Inflammatory macrophage treated with lipopolysaccharide for 4 hours (primary cell): Measurements from ENCODE around the gene ALG8.
"Not testable (repeated sequence)": the region's sequence is repeated elsewhere in the genome, so short reads cannot be mapped to it uniquely, and the experiment has no call there.

Source experiments
- DNase-seq: peaks from one replicate; pipeline ENCODE4 v3.0.0-alpha.2; 2020

Gene ALG8

DNA sequence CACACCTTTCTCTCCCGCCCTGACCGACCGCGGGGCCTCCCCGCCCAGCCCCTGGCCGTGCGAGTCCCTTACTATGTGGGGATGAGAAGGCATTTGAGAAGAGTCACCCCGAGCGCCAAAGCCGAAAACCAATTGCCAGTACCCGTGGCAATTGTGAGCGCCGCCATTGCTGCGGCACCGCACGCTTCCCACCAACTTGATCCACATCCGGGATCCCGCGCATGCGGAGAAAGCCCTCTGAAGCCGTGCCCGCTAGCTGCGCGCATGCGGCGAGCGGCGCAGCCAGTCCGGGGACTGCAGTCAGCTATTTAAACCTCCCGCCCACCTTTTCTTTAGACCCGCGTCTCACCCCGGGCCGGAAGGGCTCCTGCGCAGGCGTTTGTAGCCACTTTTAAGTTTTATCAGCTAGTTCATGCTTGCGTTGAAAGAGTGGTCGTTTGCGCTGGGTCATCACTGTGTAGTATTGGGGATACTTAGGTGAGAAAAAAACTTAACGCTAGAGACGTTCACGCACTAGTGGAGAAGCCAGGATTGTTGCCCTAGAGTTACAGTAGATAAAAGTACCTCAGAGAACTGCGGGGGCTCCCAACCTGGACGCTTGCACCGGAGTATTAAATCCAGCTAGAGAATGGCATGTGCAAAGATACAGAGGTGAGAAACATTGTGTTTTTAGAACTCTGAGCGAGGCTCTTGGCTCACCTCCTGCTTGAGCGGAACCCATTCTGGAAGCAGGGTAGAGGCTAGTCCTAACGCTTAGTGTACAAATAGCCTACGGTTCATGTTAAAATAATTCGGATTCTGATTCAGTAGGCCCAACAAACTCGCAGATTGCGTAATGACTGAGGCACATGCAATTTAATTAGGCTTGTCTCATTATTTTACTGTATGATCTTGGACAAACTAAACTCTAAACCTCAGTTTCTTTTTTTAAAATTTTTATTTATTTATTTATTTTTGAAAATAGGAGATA, at the start of gene ALG8:
Gene ALG8 (minus strand): TSS at position 205 of the 970 bp plus-strand sequence. CDS start 38 bp downstream, at position 167.
- peak; percentile 99 for DNase-seq

DNA sequence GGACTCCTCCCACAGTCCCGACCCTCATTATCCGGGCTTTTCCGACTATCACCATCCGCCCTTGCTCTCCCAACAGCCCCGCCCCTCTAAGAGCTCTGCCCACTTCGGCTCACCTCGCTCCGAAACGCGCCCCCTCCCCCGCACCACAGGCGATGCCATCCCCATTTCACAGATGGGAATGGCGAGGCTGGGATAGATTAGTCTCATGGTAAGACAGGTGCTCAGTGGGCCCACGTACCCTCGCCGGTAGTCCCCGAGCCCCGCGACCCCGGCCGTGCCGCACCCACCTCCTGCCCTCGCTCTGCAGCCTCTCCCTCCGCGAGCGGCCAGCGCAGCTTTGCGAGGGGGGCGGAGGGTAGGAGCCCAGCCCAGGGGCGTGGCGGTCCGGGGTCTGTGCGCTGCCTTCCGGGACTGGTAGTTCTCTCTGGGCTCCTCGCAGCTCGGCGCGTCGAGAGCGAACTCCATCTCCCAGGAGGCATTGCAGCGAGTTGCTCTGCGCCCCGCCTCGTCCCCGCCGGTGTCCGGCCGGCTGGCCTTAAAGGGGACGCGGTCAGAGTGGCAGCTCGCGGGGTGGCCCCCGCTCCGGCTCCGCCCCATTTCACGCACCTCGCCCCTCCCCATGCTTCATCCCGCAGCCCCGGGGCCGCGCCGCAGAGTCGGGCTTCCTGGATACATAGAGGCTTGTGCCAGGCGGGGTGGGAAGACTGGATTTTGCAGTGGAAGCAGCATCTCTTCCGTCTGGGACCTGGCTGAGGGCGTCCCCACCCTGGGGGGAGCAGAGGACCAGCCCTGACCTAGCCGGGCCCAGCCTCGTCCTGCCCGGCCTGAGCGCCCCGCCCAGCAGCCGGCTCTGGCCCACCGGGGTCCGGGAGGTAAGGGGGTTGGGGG, 49.1 kb upstream of the ALG8 start, which contains the start of the genes KCTD21 and USP35:
Gene KCTD21 (minus strand): TSS at position 341 of the 888 bp plus-strand sequence. CDS start 14,072 bp downstream, outside the sequence.
Gene USP35 (plus strand): TSS at position 634 of the 888 bp plus-strand sequence. CDS start 7,327 bp downstream, outside the sequence.
- peak; percentile 98 for DNase-seq

DNA sequence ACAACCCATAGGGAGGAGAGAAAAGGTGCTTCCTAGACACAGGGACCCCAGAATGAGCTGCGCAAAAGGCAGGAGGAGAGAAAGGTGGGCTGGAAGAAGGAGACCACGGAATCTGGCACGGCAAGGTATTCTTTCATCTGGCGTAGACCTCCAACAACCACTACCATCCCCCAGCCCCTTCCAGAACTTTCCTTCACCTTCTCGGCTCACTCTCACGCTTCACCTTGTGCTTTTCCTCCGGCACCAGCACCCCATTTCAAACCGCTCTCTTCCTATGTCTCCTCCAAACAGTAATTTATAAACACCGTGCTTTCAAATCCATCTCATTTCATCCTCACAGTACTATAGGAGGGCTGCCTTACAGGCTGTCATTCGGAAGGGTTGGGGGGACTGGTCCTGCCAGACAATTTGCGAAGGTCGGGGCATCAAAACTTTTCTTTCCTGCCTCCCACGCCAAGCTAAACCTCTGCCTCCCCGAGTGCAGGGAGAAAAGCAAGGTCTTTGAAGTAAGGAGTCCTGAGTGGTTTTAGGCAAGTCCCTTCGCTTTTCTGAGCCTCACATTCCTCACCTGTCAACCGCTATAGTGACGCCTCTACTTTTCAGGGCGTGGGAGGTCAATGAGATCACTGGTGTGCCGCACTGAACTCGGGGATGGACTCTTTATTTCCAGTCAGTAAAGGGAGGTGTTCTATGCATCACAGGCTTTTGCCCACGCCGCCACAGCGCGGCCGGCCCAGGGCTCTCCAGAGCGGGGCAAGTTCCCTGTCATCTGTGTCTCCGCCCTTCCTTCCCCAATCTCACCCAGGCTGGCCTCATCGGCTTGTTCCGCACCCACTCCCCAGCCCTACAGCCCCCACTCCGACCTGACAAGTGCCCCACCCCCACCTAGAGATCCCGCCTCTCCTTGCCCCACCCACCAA, 48.2 kb upstream of the ALG8 start:
- DNase-seq = peak; percentile 89

DNA sequence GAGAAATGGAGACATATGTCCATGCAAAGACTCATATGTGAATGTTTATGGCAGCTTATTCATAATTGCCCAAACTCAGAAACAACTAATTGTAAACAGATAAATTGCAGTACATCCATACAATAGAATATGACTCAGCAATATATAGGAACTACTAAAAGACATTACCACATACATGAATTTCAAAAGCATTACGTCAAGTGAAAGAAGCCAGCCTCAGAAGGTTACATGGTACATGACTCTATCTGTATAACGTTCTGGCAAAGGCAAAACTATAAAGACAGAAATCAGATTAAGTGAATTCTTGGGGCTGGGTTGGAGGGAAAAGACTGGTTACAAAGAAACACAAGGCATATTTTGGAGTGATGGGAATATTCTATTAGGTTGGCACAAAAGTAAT, 41.8 kb upstream of the ALG8 start:
- peak; percentile 91 for DNase-seq

DNA sequence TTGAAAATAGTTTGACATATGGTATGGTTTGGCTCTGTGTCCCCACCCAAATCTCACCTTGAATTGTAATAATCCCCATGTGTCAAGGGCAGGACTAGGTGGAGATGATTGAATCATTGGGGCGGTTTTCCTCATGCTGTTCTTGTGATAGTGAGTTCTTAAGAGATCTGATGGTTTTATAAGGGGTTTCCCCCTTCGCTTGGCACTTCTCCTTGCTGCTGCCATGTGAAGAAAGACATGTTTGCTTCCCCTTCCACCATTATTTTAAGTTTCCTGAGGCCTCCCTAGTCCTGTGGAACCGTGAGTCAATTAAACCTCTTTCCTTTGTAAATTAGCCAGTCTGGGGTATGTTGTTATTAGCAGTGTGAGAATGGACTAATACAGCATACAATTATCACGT, 41.3 kb upstream of the ALG8 start:
- DNase-seq = peak; percentile 74

DNA sequence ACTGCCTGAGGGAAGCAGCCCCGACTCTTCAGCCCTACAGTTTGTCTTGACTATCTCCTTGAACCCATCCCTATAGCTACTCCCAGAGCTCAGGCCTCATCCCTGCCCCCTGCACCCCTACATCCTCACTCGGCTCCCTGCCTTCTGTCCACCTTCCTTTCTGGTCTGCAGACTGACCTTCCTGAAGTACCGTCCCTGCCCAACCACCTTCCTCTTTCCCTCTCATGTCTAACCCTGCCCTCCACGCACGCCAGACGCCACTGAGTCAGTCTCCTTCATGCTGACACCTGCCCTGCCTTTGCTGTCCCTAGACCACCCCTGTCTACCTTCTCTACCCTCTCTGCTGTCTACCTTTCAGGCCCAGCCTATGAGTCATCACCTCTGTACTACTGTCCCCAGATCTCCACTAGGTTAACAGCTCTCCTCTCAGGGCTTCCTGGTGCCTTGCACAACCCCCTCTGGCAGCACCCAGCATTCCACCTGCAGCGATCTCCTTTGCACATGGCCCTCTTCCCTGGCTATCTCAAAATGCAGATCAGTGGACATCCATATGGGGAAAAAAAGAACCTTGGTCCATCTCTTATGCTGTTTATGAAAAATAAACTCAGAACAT, 40.1 kb upstream of the ALG8 start:
- no peak for DNase-seq

DNA sequence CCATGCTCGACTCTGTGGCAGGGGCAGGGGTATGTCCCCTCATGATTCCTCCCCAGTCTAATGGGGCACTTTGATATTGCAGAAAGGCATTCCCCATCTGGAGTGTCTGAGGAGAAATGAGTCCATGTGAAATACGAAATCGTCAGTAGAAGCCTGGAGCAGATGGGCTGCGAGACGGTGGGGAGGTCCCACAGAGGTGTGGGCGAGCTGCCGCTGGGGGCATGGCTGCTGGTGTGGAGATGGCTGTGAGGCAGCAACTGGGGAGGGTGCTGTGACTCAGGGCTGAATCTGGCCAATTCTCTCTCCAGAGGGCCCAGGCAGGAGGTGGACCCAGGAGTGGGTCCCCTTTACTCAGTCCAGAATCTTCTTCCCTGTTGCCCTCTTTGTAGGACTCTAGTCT, 37.8 kb upstream of the ALG8 start:
- no peak for DNase-seq

DNA sequence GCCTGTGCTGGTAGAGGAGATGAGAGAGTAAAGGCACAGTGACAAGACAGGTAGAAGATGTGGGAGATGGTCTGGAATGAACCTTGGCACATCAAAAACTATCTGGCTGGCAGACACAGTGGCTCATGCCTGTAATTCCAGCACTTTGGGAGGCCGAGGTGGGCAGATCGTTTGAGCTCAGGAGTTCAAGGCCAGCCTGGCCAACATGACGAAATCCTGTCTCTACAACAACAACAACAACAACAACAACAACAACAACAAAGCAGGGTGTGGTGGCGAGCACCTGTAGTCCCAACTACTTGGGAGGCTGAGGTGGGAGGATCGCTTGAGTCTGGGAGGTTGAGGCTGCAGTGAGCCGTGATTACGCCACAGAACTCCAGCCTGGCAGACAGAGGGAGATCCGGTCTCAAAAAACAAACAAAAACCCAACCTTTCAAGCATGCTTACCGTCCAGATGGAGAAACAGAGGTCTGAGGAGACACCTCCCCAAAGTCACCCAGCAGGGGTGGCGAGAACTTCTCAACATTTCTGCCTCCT, 37.2 kb upstream of the ALG8 start:
- no peak for DNase-seq

DNA sequence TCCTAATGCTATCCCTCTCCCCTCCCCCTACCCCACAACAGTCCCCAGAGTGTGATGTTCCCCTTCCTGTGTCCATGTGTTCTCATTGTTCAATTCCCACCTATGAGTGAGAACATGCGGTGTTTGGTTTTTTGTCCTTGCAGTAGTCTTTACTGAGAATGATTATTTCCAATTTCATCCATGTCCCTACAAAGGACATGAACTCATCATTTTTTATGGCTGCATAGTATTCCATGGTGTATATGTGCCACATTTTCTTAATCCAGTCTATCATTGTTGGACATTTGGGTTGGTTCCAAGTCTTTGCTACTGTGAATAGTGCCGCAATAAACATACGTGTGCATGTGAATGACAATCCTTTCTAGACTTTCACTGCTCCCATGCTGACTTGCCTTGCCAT, 36.4 kb upstream of the ALG8 start:
- DNase-seq = not testable (repeated sequence)

DNA sequence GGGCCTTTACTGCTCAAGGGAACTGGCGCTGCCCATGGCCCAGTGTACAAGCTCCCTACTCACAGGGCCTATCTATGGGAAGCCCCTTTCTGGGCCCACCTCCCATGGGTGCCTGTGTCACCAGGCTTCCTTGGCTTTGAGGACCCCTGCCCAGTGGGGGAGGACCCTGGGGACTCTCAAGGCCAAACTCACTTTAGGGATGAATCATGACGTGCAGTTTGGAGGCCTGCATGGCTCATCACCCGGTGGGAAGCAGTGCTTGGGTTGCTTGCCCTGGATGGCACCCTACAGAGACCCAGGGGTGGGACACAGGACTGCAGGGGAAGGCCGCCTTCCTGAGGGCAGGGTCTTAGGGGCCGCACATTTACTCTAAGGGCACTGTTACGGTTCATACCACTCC, 32.5 kb upstream of the ALG8 start:
- DNase-seq = no peak

DNA sequence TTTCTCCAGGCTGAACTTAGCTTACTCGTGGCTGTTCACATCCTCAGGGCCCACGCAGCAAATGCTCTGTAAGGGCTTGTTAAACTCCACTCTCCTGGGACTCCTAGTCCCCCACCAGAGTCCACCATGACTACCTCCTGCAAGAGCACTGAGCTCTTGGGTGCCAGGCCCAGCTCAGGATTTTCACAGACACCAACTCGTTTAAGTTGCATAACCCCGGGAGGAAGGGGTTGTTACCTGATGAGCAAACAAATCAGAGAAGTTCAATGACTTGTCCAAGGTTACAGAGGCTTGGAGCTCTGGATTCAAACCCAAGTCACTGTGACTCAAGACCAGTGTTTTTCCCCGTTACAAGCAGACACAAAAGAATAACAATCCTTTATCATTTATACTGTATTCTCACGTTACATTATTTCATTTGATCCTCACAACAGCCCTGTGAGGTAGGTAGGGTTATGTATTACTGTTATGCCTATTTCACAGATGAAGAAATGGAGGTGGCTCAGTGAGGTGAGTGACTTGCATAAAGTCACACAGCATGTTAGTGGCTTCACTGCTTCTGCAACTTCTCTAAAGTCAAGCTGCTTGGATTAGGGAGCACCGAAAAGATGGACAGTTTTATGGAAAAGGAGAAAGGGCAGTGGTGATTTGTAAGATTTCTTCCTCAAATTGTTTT, 31.6 kb upstream of the ALG8 start:
- DNase-seq = no peak

DNA sequence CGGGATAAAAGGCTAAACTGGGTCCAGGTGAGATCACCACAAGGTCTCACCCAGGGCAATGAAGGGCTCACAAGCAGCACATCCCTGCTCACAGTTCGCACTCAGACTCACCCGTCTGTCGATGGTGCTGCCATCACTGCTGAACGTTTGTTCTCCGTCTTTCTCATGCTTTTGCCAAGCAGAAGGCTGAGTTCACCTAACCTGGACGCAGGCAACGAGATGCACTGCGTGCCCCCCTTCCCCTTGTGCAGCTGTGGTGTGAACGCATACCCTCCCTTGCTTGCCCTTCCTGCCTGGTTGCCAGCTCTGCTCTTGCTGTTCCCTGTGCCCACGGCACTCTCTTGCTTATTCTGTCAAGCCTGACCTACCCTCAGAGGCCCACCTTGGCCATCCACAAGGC, 31.0 kb upstream of the ALG8 start:
- no peak for DNase-seq

DNA sequence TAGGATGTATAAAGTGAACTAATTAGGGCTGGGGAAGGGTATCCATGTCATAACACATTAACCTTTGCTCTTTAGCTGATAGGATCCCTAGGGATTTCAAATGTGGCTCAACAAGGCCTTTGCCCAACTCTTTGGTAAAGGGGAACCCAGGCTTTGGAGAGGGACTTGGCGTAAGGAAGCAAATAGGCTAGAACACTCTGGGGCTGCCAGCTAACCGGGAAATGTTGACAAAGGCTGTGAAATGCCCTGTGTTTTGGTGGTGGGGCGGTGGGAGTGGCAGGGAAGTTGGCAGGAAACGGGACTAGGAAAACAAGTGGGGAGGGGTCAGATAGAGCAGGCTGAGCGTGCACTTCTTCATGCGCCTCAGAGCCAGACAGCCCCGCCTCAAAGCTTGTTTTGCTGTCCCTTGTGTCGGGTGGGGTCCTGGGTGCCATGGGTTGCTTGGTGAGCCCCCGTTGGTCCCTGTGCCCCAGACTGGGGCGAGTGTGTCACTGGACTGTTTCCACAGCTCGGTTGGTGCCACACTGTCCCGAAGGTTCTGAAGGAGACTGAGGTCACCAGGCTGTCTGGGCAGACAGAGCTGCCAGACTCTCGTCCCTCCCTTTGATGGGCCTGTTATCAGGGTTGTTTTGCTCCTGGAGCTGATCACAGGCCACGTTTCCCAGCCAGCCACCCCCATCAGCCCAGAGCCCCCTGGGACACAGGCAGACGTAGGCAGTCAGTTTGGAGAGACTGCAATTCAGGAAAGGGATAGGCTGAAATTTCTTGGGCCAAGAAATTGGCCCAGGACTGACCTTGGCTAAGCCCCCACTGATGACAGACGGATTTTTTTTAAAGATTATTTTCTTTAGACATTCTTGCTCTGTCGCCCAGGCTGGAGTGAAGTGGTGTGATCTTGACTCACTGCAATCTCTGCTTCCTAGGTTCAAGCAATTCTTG, 29.4 kb upstream of the ALG8 start:
- no peak for DNase-seq

DNA sequence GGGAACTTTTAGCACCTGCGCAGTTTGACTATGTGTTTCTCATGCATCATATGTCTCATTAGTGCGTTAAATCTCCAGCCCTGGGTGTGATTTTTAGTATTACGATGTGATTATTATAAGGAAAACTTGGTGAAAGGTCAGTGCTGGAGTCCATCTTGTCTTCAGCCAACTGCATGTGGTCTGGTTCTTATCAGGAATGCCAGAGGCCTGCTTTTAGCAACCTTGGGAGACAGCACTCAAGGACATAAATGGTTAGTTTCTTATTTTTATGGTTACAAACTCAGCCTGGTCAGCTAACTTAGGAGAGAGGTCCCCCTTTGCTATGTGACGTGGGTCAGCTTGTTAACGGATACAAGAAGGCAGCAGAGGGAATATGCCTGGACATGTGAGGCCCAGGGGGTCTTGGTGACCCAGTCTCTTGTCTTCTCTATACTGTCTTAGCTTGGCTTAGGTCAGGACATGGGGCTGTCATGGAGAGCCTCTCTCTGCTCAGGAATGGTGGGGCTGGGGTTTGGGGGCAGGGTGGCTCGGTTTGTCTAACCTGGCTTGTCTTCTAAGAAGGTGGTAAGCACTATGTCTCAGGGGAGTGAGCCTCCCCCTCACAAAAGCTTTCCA, 27.5 kb upstream of the ALG8 start:
- no peak for DNase-seq

DNA sequence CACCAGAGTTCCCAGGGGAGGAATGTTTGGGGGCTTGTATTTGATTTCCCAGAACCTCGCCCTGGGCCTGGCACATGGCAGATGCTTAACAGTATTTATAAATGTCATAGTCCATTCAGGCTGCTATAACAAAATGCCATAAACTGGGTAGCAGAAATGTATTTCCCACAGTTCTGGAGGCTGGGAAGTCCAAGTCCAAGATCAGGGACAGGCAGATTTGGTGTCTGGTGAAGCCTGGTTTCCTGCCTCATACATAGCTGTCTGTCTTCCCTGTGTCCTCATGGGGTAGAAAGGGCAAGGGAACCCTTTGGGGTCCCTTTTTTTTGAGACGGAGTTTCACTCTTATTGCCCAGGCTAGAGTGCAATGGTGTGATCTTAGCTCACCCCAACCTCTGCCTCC, 25.0 kb upstream of the ALG8 start:
- DNase-seq = no peak

DNA sequence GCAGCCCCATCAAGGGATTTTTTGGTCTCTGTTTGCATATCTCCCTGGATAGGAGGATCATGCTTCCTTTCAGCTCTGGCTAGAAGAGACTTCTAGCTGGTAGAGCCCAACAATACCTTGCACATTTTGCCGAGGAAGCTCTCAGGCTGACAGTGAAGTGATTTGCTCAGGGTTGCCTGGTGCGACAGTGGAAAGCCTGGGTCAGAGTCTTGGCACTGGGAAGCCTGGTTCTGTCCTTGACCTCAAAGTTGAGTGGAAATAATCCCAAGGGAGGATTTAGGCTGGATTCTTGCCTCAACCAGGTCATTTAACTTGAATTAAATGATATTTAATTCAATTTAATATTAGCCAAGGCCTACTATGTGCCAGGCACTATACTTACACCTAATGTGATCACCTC, 24.4 kb upstream of the ALG8 start:
- no peak for DNase-seq

DNA sequence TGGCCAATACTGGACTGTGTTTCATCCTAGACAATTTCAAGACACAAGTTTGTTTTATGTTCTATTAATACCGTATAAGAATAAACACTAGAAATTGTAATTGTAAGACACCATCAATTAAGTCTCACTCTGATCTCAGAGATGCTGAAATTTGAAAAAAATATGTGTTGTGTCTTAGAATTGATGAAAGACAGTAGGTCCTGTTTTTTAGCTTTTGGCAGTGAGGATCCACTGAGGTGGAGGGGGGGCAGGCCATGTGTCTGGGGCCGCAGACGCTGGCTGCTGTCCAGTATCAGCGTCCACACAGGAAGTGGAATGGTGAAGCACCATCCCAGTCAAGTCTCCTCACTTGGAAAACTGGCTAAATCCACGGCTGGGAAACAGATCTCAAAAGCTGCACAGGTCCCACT, 22.5 kb upstream of the ALG8 start:
- DNase-seq = no peak

DNA sequence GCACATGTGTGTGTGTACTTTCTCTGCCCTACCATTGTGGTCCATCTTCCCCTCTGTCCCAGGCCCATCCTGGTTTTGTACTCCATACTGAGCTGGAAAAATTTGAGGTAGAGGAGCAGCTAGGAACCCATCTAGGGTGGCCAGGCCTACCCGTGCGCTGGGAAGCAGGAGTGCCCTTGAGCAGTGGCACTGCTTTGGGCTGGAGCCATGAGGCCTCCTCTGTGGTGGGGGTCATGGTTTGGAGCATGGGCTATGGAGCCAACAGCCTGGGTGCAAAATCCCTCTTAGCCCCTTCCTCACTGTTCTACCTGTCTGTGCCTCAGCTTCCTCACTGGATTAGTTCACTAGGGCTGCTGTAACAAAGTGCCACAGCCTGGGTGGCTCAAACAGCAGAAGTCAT, 21.9 kb upstream of the ALG8 start:
- no peak for DNase-seq

DNA sequence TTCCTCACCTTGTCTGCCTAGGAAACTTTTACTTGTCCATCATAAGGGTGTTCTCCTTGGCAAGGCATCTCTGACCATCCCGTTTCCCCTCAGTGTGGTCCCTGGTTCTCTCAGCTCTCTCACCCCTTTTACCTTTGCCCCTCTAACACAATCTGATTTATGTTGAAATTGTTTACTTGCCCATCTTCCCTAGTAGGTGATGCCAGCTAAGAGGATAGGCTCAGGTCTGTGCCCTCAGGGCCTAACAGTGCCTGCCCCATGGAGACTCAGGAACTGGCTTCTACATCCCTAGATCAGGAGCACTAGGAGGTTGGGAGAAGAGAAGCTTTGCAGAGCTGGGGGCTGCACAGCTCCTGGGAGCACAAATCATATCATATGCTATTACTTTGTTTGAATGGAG, 21.1 kb upstream of the ALG8 start:
- DNase-seq = no peak
